H9 (cell line): ENCODE data around the gene BCL7C. TPM values are rescaled to one million over a fixed set of nuclear protein-coding genes. Genes with fewer than 3 reads are reported as not detected.

Experiments used
- DNase-seq: peaks from one replicate; pipeline ENCODE4 v3.0.0-alpha.2; 2017
- H2AFZ ChIP-seq: one replicate; pipeline ENCODE4 v1.6.1; 2013; ENCODE audit warnings: mild to moderate bottlenecking, low read length, control low read depth, moderate library complexity
- H2AK5ac ChIP-seq: 2 replicates; pipeline ENCODE4 v1.6.1; 2013; ENCODE audit warnings: low read length, control low read depth, mixed read lengths; ENCODE audit not compliant: insufficient read length
- H2BK120ac ChIP-seq: one replicate; pipeline ENCODE4 v1.6.1; 2013; ENCODE audit warnings: low read depth, mild to moderate bottlenecking, low read length, control low read depth, inconsistent platforms; ENCODE audit not compliant: poor library complexity, severe bottlenecking
- H2BK12ac ChIP-seq: 2 replicates; pipeline ENCODE4 v1.6.1; 2013; ENCODE audit warnings: low read length, control low read depth, mixed read lengths, low read depth; ENCODE audit not compliant: insufficient read length
- H2BK15ac ChIP-seq: 2 replicates; pipeline ENCODE4 v1.6.1; 2013; ENCODE audit warnings: low read depth, low read length, control low read depth
- H2BK20ac ChIP-seq: one replicate; pipeline ENCODE4 v1.6.1; 2013; ENCODE audit warnings: low read depth, mild to moderate bottlenecking, low read length, control low read depth, inconsistent platforms; ENCODE audit not compliant: poor library complexity, severe bottlenecking
- H2BK5ac ChIP-seq: 2 replicates; pipeline ENCODE4 v1.6.1; 2013; ENCODE audit warnings: low read length, control low read depth, mixed read lengths; ENCODE audit not compliant: insufficient read length
- H3K14ac ChIP-seq: 2 replicates; pipeline ENCODE4 v1.6.1; 2013; ENCODE audit warnings: low read length, control low read depth; ENCODE audit not compliant: insufficient read depth
- H3K18ac ChIP-seq: 2 replicates; pipeline ENCODE4 v1.6.1; 2013; ENCODE audit warnings: low read depth, mild to moderate bottlenecking, mixed read lengths, low read length, control low read depth; ENCODE audit not compliant: insufficient read length
- H3K23ac ChIP-seq: 2 replicates; pipeline ENCODE4 v1.6.1; 2013; ENCODE audit warnings: low read length, control low read depth, mixed read lengths, low read depth; ENCODE audit not compliant: insufficient read length
- H3K23me2 ChIP-seq: 2 replicates; pipeline ENCODE4 v1.6.1; 2013; ENCODE audit warnings: low read depth, mild to moderate bottlenecking, mixed read lengths, low read length, control low read depth; ENCODE audit not compliant: insufficient read length, poor library complexity, severe bottlenecking
- H3K27ac ChIP-seq: 2 replicates; pipeline ENCODE4 v1.5.1; 2013; ENCODE audit warnings: low read length, control low read depth, mixed read lengths, low read depth; ENCODE audit not compliant: insufficient read length
- H3K27me3 ChIP-seq: 2 replicates; pipeline ENCODE4 v1.6.1; 2013; ENCODE audit warnings: low read length, control low read depth, inconsistent platforms; ENCODE audit not compliant: insufficient read depth
- H3K4ac ChIP-seq: 2 replicates; pipeline ENCODE4 v1.6.1; 2013; ENCODE audit warnings: low read depth, mild to moderate bottlenecking, control low read depth, inconsistent platforms, low read length, moderate library complexity
- H3K4me1 ChIP-seq: 2 replicates; pipeline ENCODE4 v1.6.1; 2013; ENCODE audit warnings: low read length, control low read depth, inconsistent platforms; ENCODE audit not compliant: insufficient read depth
- H3K4me2 ChIP-seq: 2 replicates; pipeline ENCODE4 v1.6.1; 2013; ENCODE audit warnings: low read length, control low read depth, mixed read lengths; ENCODE audit not compliant: insufficient read length, insufficient read depth
- H3K56ac ChIP-seq: 2 replicates; pipeline ENCODE4 v1.6.1; 2013; ENCODE audit warnings: low read depth, mild to moderate bottlenecking, mixed read lengths, low read length, control low read depth; ENCODE audit not compliant: insufficient read length
- H3K79me1 ChIP-seq: 2 replicates; pipeline ENCODE4 v1.6.1; 2013; ENCODE audit warnings: low read depth, mild to moderate bottlenecking, moderate library complexity, low read length, control low read depth, inconsistent platforms; ENCODE audit not compliant: insufficient read depth, poor library complexity, severe bottlenecking
- H3K79me2 ChIP-seq: 2 replicates; pipeline ENCODE4 v1.6.1; 2013; ENCODE audit warnings: low read length, control low read depth, inconsistent platforms; ENCODE audit not compliant: insufficient read depth
- H3K9ac ChIP-seq: 2 replicates; pipeline ENCODE4 v1.6.1; 2013; ENCODE audit warnings: low read length, control low read depth, mixed read lengths; ENCODE audit not compliant: insufficient read length; ENCODE audit errors: extremely low read depth
- H3K9me3 ChIP-seq: one replicate; pipeline ENCODE4 v1.6.1; 2013; ENCODE audit warnings: low read depth, low read length, inconsistent platforms; ENCODE audit not compliant: control insufficient read depth
- H3T11ph ChIP-seq: one replicate; pipeline ENCODE4 v1.6.1; 2013; ENCODE audit warnings: mild to moderate bottlenecking, low read length, control low read depth, inconsistent platforms
- H4K20me1 ChIP-seq: one replicate; pipeline ENCODE4 v1.6.1; 2013; ENCODE audit not compliant: control insufficient read depth, insufficient read length, insufficient read depth
- H4K5ac ChIP-seq: 2 replicates; pipeline ENCODE4 v1.6.1; 2013; ENCODE audit warnings: low read depth, mild to moderate bottlenecking, mixed read lengths, low read length, control low read depth; ENCODE audit not compliant: insufficient read length
- H4K8ac ChIP-seq: replicated peaks from 2 replicates; pipeline ENCODE4 v1.6.1; 2013; ENCODE audit warnings: low read length, control low read depth, mixed read lengths, low read depth; ENCODE audit not compliant: insufficient read length
- H4K91ac ChIP-seq: 2 replicates; pipeline ENCODE4 v1.6.1; 2013; ENCODE audit warnings: low read depth, mild to moderate bottlenecking, moderate library complexity, mixed read lengths, low read length, control low read depth; ENCODE audit not compliant: insufficient read length
- H3K27ac Mint-ChIP-seq, 3 experiments: 2 replicates in 2 of 3; 3 replicates in 1 of 3; pipeline ENCODE4 v1.8.0; 2020 to 2021; ENCODE audit warnings: mixed read lengths in 3 of 3, mild to moderate bottlenecking in 1 of 3, moderate library complexity in 1 of 3
- H3K27me3 Mint-ChIP-seq: 2 replicates; pipeline ENCODE4 v1.8.0; 2021; ENCODE audit warnings: low read depth, mild to moderate bottlenecking, moderate library complexity, mixed read lengths
- H3K36me3 Mint-ChIP-seq, 3 experiments: 2 replicates in 2 of 3; 3 replicates in 1 of 3; pipeline ENCODE4 v1.8.0; 2020 to 2021; ENCODE audit warnings: low read depth in 3 of 3, mixed read lengths in 3 of 3; ENCODE audit not compliant: insufficient read depth in 1 of 3
- H3K4me1 Mint-ChIP-seq, 2 experiments: 2 replicates each; pipeline ENCODE4 v1.8.0; 2020; ENCODE audit warnings: mixed read lengths in 2 of 2
- H3K4me3 Mint-ChIP-seq, 2 experiments: 2 replicates in 1 of 2; 3 replicates in 1 of 2; pipeline ENCODE4 v1.8.0; 2020 to 2021; ENCODE audit warnings: mild to moderate bottlenecking in 2 of 2, mixed read lengths in 2 of 2, moderate library complexity in 1 of 2
- H3K9me3 Mint-ChIP-seq, 2 experiments: 2 replicates in 1 of 2; 3 replicates in 1 of 2; pipeline ENCODE4 v1.8.0; 2020; ENCODE audit warnings: mild to moderate bottlenecking in 2 of 2, mixed read lengths in 2 of 2, moderate library complexity in 1 of 2
- WGBS: extraction: QIAGEN DNeasy Blood & Tissue Kit; methylation state at CpG from one replicate; pipeline ENCODE4 v1.1.7; 2013; ENCODE audit warnings: missing lambda C conversion rate, low lambda C conversion rate, mixed read lengths; ENCODE audit not compliant: insufficient read length; ENCODE audit errors: extremely low coverage; 5-methylcytosine and 5-hydroxymethylcytosine counted together
- total RNA-seq: library from RNA; stranded (reverse); gene quantifications from 2 replicates; pipeline ENCODE4 v1.2.1, GENCODE V29; 2021
- TF ChIP-seq, protein P1 (sequence below): fragments of 200-600 bp; sonication (generic); conservative IDR thresholded peaks from 3 replicates; pipeline ENCODE4 v1.8.0; 2021; ENCODE audit warnings: antibody characterized with exemption, mild to moderate bottlenecking

BCL7C gene
- total RNA-seq, 1 experiment from 2014 or later, result 18.3 TPM

DNA sequence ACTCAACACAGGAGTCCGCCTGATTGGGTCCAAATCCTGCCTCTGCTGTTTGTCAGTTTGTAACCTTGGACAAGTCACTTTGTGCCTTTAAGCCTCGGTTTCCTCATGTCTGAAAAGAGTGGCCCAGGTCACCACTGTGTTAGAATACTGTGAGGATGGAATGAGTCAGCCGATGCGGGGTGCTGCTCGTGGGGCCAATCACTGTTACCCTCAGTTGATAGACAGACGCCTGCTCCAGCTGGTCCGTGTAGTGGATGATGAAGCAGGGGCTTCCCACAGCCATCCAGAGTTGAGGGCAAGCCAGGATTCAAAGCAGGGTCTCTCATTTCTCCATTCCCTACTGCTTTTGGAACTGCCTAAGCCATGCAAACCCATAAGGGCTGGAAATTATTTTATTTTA, 35.3 kb upstream of the BCL7C start:
- Mint-ChIP-seq H3K4me1 (peaks cover 10 to 24% of the 10 kb centered on the region in 2 experiments), H3K27me3 (no peaks in the 10 kb centered on the region), H3K4me3 (no peak overlapping the region), H3K27ac (no peak overlapping the region), H3K9me3 (no peaks in the 10 kb centered on the region), H3K36me3 (peaks cover 33 to 44% (median 43%) of the 10 kb centered on the region in 3 experiments)
- H2BK120ac ChIP-seq, result no peak overlapping the region
- no peak overlapping the region for H2BK15ac ChIP-seq
- H3T11ph ChIP-seq, result no peak overlapping the region
- no peak overlapping the region for H2BK12ac ChIP-seq
- H3K79me2 ChIP-seq, result no peaks in the 10 kb centered on the region
- no peak overlapping the region for H3K14ac ChIP-seq
- no peak overlapping the region for H4K5ac ChIP-seq
- TF ChIP-seq, protein P1, sequence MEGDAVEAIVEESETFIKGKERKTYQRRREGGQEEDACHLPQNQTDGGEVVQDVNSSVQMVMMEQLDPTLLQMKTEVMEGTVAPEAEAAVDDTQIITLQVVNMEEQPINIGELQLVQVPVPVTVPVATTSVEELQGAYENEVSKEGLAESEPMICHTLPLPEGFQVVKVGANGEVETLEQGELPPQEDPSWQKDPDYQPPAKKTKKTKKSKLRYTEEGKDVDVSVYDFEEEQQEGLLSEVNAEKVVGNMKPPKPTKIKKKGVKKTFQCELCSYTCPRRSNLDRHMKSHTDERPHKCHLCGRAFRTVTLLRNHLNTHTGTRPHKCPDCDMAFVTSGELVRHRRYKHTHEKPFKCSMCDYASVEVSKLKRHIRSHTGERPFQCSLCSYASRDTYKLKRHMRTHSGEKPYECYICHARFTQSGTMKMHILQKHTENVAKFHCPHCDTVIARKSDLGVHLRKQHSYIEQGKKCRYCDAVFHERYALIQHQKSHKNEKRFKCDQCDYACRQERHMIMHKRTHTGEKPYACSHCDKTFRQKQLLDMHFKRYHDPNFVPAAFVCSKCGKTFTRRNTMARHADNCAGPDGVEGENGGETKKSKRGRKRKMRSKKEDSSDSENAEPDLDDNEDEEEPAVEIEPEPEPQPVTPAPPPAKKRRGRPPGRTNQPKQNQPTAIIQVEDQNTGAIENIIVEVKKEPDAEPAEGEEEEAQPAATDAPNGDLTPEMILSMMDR, result no peak
- no CpG with 5 or more reads among the region's 7 CpGs for WGBS
- H3K18ac ChIP-seq, result no peak overlapping the region
- no peaks in the 10 kb centered on the region for H3K79me1 ChIP-seq
- no peak overlapping the region for H3K4me2 ChIP-seq
- no peak overlapping the region for H3K4ac ChIP-seq
- no peak overlapping the region for H3K23ac ChIP-seq
- no peak overlapping the region for H4K8ac ChIP-seq
- no peak overlapping the region for H2AFZ ChIP-seq
- no peak overlapping the region for H4K91ac ChIP-seq
- no peaks in the 10 kb centered on the region for H3K4me1 ChIP-seq
- no peak overlapping the region for H3K27ac ChIP-seq
- H2BK5ac ChIP-seq, result no peak overlapping the region
- no peak for DNase-seq
- H3K23me2 ChIP-seq, result peaks cover 8% of the 10 kb centered on the region
- no peak overlapping the region for H2AK5ac ChIP-seq
- H3K9ac ChIP-seq, result no peak overlapping the region
- H3K9me3 ChIP-seq, result no peaks in the 10 kb centered on the region
- no peak overlapping the region for H2BK20ac ChIP-seq
- H3K27me3 ChIP-seq, result no peaks in the 10 kb centered on the region
- H3K56ac ChIP-seq, result no peak overlapping the region
- H4K20me1 ChIP-seq, result no peaks in the 10 kb centered on the region
